GM20431 (cell line): Measurements from ENCODE around the gene SLC25A6.
"Not testable (repeated sequence)": the region's sequence is repeated elsewhere in the genome, so short reads cannot be mapped to it uniquely, and the experiment has no call there.

Experiments used
- in situ Hi-C: fragments of 300-500 bp; cut with MseI, MboI; formaldehyde crosslinking; loops from one replicate; pipeline ENCODE4 v1.15.0; 2020; ENCODE audit warnings: low sequenced_read_pairs; ENCODE audit not compliant: unreplicated experiment

The SLC25A6 gene

DNA sequence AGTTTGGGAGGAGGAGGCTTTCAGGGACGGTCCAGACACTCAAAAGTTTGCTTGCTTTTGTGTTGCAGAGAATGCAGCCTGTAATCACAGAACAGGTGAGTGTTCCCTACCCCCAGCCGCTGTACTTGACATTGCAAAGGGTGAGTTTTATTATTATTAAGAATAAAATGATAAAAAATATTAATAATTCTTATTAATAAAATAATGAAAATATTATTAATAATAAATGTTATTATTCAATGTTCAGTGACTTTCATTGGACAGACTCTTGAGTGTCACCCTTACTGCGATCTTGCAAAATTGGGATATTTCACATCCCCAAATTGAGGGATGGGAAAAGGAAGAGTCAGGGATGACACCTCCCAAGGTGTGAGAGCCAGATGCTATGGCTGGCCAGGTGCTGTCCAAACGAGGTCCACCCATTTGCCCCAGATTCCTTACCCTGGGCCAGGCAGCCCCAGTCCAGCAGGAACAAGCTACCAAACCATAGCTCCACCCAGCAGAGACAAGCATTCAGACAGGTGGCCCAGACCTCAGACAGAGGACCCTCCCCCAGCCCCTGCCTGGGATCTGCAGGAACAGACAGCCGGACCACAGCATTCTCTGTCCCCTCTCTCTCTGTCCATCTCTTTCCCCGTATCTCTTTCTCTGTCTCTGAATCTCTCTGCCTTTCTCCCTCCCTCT lies 33.0 kb downstream of the SLC25A6 start:
- in situ Hi-C loops, result no loop called here

DNA sequence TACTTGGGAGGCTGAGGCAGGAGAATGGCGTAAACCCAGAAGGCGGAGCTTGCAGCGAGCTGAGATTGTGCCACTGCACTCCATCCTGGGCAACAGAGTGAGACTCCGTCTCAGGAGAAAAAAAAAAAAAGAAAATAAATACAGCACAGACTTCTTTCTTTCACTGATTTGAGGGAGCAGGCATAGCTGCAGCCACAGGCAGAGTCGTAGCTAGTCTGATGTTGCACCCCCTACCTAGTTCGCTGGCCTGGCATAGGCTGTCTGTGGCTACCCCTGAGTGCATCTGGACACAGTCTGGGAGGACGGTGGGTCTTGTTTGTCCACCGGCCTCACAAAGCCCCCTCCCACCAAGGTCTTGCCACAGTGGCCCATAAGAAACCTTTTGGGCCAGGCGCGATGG lies 33.9 kb downstream of the SLC25A6 start:
- in situ Hi-C loops, result no loop called here

DNA sequence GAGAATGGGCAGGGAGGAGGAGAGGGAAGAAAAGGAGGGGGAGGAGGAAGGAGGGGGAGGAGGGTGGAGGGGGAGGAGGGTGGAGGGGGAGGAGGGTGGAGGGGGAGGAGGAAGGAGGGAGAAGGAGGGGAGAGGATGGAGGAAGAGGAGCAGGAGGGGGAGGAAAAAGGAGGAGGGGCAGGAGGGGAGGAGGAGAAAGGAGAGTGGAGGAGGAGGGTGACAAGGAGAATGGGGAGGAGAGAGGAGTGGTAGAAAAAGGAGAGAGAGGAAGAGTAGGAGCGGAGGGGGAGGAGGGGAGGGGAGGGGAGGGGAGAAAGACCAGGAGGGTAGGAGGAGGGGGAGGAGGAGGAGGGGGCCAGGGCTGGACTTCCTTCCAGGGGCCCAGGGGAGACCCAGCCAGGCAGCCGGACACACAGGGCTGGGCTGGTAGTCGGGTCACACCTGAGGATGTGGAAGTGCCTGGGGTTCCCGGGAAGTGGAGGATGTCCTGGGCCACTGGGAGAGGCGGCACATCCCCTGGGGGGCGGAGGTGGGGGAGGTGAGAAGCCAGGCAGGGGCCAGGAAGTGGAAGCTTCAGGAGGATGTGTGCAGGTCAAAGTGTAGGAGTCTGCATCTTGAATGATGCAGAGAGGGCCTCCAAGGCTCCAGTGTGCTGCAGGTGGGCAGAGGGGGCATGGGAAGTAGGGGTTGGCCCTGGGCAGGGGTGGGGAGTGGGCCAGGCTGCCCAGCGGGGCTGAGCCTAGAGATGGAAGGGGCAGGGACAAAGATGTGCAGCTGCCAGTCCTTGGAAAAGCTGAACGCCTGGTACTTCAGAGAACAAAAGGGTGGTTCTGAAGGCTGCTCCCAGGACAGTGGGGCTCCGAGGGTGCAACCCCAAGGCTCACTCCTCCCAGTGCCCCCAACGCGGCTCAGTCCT lies 36.5 kb downstream of the SLC25A6 start:
- in situ Hi-C loops, result no loop called here

DNA sequence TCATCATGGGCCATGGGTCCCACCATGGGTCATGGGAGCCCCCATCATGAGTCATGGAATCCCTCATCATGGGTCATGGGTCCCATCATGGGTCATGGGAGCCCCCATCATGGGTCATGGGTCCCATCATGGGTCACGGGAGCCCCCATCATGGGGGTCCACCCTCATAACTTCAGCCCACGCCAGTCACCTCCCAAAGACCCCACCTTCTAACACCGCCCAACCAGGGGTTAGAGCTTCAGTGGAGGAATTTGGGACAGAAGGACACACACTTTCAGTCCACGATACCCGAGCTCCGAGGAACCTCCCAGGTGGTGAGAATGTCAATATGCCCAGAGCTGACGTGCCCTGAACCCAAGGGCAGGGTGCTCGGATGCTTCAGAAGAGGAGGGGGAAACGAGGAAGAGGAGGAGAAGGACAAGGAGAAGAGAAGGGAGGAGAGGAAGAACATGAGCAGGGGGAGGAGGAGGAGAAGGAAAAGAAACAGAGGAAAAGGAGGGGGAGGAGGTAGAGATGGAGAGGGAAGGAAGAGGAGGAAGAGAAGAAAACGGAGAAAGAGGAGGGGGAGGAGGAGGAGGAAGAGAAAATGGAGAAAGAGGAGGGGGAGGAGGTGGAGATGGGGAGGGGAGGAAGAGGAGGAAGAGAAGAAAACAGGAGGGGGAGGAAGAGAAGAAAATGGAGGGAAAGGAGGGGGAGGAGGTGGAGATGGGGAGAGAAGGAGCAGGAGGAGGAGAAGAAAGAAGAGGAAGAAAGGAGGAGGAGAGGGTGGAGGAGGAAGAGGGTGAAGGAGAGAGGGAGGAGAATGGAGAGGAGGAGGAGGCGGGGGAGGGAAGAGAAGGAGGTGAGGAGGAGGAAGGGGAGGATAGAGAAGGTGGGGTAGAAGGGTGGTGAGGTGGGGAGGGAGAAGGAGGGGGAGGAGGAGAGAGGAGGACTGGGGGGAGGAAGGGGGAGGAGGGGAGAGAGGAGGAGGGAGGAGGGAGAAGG lies 37.6 kb downstream of the SLC25A6 start:
- in situ Hi-C loops, result no loop called here

DNA sequence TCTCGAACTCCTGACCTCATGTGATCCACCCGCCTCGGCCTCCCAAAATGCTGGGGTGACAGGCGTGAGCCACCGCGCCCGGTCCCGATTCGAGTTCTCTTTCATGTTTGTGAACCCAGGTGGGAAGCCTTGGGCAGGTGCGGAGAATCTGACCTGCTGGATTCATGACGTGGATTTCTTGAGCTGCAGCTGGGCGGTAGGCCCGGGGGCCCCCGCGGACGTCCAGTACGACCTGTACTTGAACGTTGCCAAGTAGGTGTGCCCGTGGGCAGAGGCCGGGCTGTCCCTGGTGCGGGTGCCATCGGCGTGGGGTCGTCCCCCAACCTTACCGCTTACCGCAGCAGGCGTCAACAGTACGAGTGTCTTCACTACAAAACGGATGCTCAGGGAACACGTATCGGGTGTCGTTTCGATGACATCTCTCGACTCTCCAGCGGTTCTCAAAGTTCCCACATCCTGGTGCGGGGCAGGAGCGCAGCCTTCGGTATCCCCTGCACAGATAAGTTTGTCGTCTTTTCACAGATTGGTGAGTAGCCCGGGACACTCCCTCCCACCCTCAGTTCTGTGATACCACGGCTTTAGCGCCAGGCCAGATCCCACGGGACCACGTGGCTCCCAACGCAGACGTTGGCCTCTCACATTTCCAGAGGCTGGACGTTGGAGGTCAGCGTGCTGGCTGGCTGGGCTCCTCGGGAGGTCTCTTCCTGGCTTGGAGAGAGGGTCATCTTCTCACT lies 39.8 kb downstream of the SLC25A6 start:
- in situ Hi-C loops, result no loop called here

DNA sequence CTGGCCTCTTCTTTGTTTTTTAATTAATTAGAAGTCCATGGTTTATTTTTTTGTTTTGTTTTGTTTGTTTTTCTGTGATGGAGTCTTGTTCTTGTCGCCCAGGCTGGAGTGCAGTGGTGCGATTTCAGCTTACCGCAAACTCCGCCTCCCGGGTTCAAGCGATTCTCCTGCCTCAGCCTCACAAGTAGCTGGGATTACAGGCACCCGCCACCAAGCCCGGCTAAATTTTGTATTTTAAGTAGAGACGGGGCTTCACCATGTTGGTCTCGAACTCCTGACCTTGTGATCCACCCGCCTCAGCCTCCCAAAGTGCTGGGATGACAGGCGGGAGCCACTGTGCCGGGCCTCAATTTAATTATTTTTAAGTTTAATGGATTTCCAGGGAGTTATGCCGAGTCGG lies 42.3 kb downstream of the SLC25A6 start:
- in situ Hi-C loops, result not testable (repeated sequence)

DNA sequence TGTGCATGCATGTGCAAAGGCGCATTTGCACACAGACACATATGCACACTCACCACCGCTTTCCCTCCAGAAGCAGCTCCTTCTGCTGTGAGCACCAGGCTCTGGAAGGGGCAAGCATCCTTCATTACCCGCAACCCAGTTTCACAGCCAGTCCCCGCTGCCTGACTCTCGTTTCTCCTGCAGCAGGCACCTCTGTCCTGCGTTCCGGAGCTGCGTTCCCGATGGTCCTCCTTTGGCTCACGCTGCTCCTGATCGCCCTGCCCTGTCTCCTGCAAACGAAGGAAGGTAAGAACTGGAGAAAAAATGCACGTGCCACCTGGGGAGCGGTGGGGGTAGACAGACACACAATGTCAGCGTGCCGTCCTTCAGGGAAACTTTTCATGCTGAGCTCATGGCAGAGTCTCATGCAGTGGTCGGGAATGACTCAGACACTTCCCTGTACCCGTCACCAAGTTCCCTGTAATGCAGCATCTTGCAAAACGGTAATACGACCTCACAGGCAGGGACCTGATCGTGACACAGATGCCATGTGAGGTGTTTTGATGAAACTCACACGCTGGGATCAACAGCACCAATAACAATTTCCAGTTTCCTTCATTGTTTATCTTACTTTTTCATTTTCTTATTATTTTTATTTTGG lies 50.2 kb downstream of the SLC25A6 start:
- in situ Hi-C loops, result no loop called here

DNA sequence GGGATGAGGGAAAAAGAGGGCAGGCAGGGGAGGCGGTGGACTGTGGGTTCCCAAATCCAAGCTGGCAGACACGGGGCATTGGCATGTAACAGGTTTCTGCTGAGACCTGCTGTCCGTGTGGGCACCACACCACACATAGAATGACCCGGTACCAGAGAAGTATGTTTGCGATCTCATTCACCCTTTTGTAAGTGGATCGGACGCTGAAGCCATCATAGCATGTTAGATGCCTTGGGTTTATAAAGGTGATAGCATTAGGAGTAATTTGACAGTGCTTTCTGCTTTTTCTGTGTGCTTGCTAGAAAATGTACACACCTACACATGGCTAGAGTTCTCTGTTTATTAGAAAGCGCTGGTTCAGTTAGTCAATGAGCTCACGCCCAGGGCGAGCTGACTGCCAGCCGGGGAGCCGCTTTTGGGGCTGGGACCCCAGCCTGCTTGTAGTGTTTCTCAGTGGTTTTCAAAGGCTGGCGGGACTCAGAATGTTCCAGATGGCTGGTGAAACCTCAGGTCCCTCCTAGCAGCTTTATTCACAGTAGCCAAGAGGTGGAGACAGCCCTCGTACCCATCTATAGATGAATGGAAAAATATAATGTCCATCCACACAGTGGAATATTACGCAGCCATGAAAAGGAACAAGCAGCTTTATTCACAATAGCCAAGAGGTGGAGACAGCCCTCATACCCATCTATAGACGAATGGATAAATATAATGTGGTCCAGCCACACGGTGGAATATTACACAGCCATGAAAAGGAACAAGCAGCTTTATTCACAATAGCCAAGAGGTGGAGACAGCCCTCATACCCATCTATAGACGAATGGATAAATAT lies 54.7 kb downstream of the SLC25A6 start:
- in situ Hi-C loops, result no loop called here

DNA sequence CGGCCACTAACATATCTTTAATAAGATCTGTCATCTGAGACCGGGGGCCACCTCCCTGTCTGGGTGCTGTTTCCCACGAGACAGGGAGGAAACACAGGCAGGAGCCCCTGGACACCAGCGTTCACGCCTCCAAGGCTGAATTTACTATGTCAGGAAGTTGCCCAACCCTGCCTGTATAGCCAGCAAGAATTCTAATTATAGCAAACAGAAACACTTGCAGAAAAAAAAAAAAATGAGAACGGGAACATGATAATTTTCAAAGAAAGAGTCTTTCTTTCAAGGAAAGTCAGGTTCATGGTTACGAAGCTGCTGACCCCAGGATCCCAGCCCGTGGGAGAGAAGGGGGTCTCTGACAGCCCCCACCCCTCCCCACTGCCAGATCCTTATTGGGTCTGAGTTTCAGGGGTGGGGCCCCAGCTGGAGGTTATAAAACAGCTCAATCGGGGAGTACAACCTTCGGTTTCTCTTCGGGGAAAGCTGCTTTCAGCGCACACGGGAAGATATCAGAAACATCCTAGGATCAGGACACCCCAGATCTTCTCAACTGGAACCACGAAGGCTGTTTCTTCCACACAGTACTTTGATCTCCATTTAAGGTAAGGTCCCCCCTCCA lies 55.5 kb downstream of the SLC25A6 start, which contains the start of gene IL3RA:
Gene IL3RA (plus strand): TSS at position 455 of the 613 bp plus-strand sequence. CDS start 4,981 bp downstream, outside the sequence.
- in situ Hi-C loops, result no loop called here
